ENCODE data around the gene RNF145. TPM values are rescaled to one million over a fixed set of nuclear protein-coding genes. Genes with fewer than 3 reads are reported as not detected.
"Not testable (repeated sequence)": the region's sequence is repeated elsewhere in the genome, so short reads cannot be mapped to it uniquely, and the experiment has no call there.

The RNF145 gene
- total and polyA plus RNA-seq, 2 donors (not counting 1 experiment from before 2014, with no cell fraction given): 24.5 to 57.2 TPM

DNA sequence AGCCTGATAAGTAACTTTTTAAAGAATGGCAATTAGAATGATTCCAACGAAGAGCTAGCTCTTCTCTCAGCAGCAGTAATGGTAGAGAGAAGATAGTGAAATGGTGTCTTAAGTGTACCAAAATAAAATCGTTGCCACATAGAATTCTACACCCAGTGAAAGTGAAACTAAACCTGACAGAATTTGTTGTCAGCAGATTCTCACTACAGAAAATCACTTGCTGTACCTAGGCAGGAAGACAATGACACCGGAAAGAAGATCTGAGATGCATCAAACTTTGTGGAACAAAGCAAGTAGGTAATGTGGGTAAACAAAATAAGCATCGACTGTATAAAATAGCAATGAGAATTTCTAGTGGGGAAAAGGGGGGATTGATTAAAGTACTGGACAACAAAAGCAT, 88.9 kb downstream of the RNF145 start:
- 9% methylated on average over 2 of the region's 4 CpGs for WGBS (ENCODE audit: insufficient coverage)
- H4K20me1 ChIP-seq (ENCODE audit: control insufficient read depth, insufficient read depth, low read length, poor library complexity, severe bottlenecking): no peaks in the 10 kb centered on the region
- intact Hi-C loops (cut with micrococcal nuclease): no loop called here
- ChIA-PET CTCF (interaction anchor here (1.4 kb wide), 1 partner anchor 425 kb away, joined by 5 read pairs; no protein-coding TSS in a partner anchor), POLR2A (interaction anchor here (0.6 kb wide), 1 partner anchor 64 kb away, joined by 7 read pairs; no protein-coding TSS in a partner anchor)
- H2AFZ ChIP-seq (ENCODE audit: insufficient read depth, low read depth, low read length, poor library complexity, severe bottlenecking): peak overlapping the region; percentile 63
- H3K9ac ChIP-seq (ENCODE audit: low read length): no peak overlapping the region
- H3K27me3 ChIP-seq (replicated peaks in 1 of 4; ENCODE audit: control extremely low read depth in 1 of 4, control insufficient read depth in 3 of 4, insufficient read depth in 4 of 4, low read length in 3 of 4): no peaks in the 10 kb centered on the region
- H3K36me3 ChIP-seq (replicated peaks in 1 of 2; ENCODE audit: control extremely low read depth in 1 of 2, control insufficient read depth in 1 of 2, extremely low read depth in 1 of 2, insufficient read depth in 2 of 2, low read length in 1 of 2): no peaks in the 10 kb centered on the region
- H3K79me2 ChIP-seq (ENCODE audit: control insufficient read depth, insufficient read depth, low read length): no peaks in the 10 kb centered on the region
- Mint-ChIP-seq H3K4me3 (peak overlapping the region; percentile 57), H3K27me3 (no peaks in the 10 kb centered on the region), H3K4me1 (peaks cover 12% of the 10 kb centered on the region), H3K27ac (peak overlapping the region; percentile 60), H3K9me3 (ENCODE audit: insufficient read depth) (peaks cover under 1% of the 10 kb centered on the region)
- peak overlapping the region in 1 of 5 experiments; percentile 3 for H3K4me3 ChIP-seq (ENCODE audit: control extremely low read depth in 1 of 5, extremely low read depth in 1 of 5, insufficient read depth in 1 of 5, low read depth in 2 of 5, low read length in 4 of 5)
- DNase-seq (peak; percentile 19), ATAC-seq (ENCODE audit: low read depth) (peak; percentile 39)
- peaks cover 0 to 10% of the 10 kb centered on the region in 2 donors for H3K4me1 ChIP-seq (ENCODE audit: control insufficient read depth in 2 of 2, insufficient read depth in 2 of 2, low read length in 2 of 2)
- peak overlapping the region in 1 of 2 donors; percentile 8 for H3K27ac ChIP-seq (ENCODE audit: low read length in 2 of 2)
- H3K4me2 ChIP-seq (replicated peaks; ENCODE audit: low read depth, low read length, poor library complexity, severe bottlenecking): peak overlapping the region; percentile 37
- TF ChIP-seq, protein P1, sequence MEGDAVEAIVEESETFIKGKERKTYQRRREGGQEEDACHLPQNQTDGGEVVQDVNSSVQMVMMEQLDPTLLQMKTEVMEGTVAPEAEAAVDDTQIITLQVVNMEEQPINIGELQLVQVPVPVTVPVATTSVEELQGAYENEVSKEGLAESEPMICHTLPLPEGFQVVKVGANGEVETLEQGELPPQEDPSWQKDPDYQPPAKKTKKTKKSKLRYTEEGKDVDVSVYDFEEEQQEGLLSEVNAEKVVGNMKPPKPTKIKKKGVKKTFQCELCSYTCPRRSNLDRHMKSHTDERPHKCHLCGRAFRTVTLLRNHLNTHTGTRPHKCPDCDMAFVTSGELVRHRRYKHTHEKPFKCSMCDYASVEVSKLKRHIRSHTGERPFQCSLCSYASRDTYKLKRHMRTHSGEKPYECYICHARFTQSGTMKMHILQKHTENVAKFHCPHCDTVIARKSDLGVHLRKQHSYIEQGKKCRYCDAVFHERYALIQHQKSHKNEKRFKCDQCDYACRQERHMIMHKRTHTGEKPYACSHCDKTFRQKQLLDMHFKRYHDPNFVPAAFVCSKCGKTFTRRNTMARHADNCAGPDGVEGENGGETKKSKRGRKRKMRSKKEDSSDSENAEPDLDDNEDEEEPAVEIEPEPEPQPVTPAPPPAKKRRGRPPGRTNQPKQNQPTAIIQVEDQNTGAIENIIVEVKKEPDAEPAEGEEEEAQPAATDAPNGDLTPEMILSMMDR (IDR thresholded peaks at IDR 0.05): no peak
- TF ChIP-seq EZH2 (IDR thresholded peaks at IDR 0.05; ENCODE audit: borderline replicate concordance, insufficient read depth, low read depth, low read length, poor library complexity, severe bottlenecking): no peak
- H3K9me3 ChIP-seq (ENCODE audit: control extremely low read depth in 1 of 3, control insufficient read depth in 2 of 3, insufficient read depth in 1 of 3, low read length in 2 of 3): peaks cover 0 to 3% (median under 1%) of the 10 kb centered on the region in 3 donors

DNA sequence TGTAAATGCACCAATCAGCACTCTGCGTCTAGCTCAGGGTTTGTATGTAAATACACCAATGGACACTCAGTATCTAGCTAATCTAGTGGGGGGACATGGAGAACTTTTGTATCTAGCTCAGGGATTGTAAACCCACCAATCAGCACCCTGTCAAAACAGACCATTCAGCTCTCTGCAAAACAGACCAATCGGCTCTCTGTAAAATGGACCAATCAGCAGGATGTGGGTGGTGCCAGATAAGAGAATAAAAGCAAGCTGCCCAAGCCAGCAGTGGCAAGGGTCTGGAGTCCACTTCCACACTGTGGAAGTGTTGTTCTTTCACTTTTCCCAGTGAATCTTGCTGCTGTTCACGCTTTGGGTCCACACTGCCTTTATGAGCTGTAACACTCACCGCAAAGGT, 89.5 kb downstream of the RNF145 start:
- H3K27ac ChIP-seq (ENCODE audit: low read length in 2 of 2); H4K20me1 ChIP-seq (ENCODE audit: control insufficient read depth, insufficient read depth, low read length, poor library complexity, severe bottlenecking); intact Hi-C loops (cut with micrococcal nuclease); ATAC-seq (ENCODE audit: low read depth); H3K9ac ChIP-seq (ENCODE audit: low read length); H3K36me3 ChIP-seq (replicated peaks in 1 of 2; ENCODE audit: control extremely low read depth in 1 of 2, control insufficient read depth in 1 of 2, extremely low read depth in 1 of 2, insufficient read depth in 2 of 2, low read length in 1 of 2); H3K27me3 Mint-ChIP-seq; H3K79me2 ChIP-seq (ENCODE audit: control insufficient read depth, insufficient read depth, low read length); H3K4me3 ChIP-seq (ENCODE audit: control extremely low read depth in 1 of 5, extremely low read depth in 1 of 5, insufficient read depth in 1 of 5, low read depth in 2 of 5, low read length in 4 of 5); H3K4me2 ChIP-seq (replicated peaks; ENCODE audit: low read depth, low read length, poor library complexity, severe bottlenecking); H3K27me3 ChIP-seq (replicated peaks in 1 of 4; ENCODE audit: control extremely low read depth in 1 of 4, control insufficient read depth in 3 of 4, insufficient read depth in 4 of 4, low read length in 3 of 4); H3K9me3 ChIP-seq (ENCODE audit: control extremely low read depth in 1 of 3, control insufficient read depth in 2 of 3, insufficient read depth in 1 of 3, low read length in 2 of 3); DNase-seq; H3K9me3 Mint-ChIP-seq (ENCODE audit: insufficient read depth); H3K27ac Mint-ChIP-seq: not testable (repeated sequence)
- Histone ChIP-seq H3K4me1 (ENCODE audit: control insufficient read depth in 2 of 2, insufficient read depth in 2 of 2, low read length in 2 of 2) (peaks cover 0 to 10% of the 10 kb centered on the region in 2 donors), H2AFZ (ENCODE audit: insufficient read depth, low read depth, low read length, poor library complexity, severe bottlenecking) (peak overlapping the region; percentile 63)
- peak overlapping the region; percentile 57 for H3K4me3 Mint-ChIP-seq
- 83% methylated on average over 3 of the region's 4 CpGs for WGBS (ENCODE audit: insufficient coverage)
- CTCF ChIA-PET: interaction anchor here (1.4 to 2.1 kb wide), 2 partner anchors 13 to 425 kb away, joined by 5 to 11 read pairs; no protein-coding TSS in a partner anchor
- H3K4me1 Mint-ChIP-seq: peaks cover 12% of the 10 kb centered on the region
- POLR2A ChIA-PET: interaction anchor here (0.6 kb wide), 1 partner anchor 63 kb away, joined by 7 read pairs; no protein-coding TSS in a partner anchor

DNA sequence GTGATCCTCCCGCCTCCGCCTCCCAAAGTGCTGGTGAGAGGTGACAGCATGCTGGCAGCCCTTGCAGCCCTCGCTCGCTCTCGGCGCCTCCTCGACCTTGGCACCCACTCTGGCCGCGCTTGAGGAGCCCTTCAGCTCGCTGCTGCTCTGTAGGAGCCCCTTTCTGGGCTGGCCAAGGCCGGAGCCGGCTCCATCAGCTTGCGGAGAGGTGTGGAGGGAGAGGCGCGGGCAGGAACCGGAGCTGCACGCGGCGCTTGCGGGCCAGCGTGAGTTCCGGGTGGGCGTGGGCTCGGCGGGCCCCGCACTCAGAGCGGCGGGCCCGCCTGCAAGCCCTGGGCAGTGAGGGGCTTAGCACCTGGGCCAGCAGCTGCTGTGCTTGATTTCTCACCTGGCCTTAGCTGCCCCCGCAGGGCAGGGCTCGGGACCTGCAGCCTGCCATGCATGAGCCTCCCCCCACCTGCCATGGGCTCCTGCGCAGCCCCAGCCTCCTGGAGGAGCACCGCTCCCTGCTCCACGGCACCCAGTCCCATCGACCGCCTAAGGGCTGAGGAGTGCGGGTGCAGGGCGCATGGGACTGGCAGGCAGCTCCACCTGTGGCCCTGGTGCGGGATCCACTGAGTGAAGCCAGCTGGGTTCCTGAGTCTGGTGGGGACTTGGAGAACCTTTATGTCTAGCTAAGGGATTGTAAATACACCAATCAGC, 90.2 kb downstream of the RNF145 start:
- H3K4me2 ChIP-seq (replicated peaks; ENCODE audit: low read depth, low read length, poor library complexity, severe bottlenecking); H3K27me3 Mint-ChIP-seq; H3K4me3 ChIP-seq (ENCODE audit: control extremely low read depth in 1 of 5, extremely low read depth in 1 of 5, insufficient read depth in 1 of 5, low read depth in 2 of 5, low read length in 4 of 5); H3K4me3 Mint-ChIP-seq; H3K9me3 Mint-ChIP-seq (ENCODE audit: insufficient read depth); ATAC-seq (ENCODE audit: low read depth); DNase-seq; H3K27ac ChIP-seq (ENCODE audit: low read length in 2 of 2); H3K27ac Mint-ChIP-seq; H3K27me3 ChIP-seq (replicated peaks in 1 of 4; ENCODE audit: control extremely low read depth in 1 of 4, control insufficient read depth in 3 of 4, insufficient read depth in 4 of 4, low read length in 3 of 4); H3K9ac ChIP-seq (ENCODE audit: low read length); intact Hi-C loops (cut with micrococcal nuclease); POLR2A ChIA-PET; H3K9me3 ChIP-seq (ENCODE audit: control extremely low read depth in 1 of 3, control insufficient read depth in 2 of 3, insufficient read depth in 1 of 3, low read length in 2 of 3); H3K79me2 ChIP-seq (ENCODE audit: control insufficient read depth, insufficient read depth, low read length); H2AFZ ChIP-seq (ENCODE audit: insufficient read depth, low read depth, low read length, poor library complexity, severe bottlenecking); H3K36me3 ChIP-seq (replicated peaks in 1 of 2; ENCODE audit: control extremely low read depth in 1 of 2, control insufficient read depth in 1 of 2, extremely low read depth in 1 of 2, insufficient read depth in 2 of 2, low read length in 1 of 2); H4K20me1 ChIP-seq (ENCODE audit: control insufficient read depth, insufficient read depth, low read length, poor library complexity, severe bottlenecking): not testable (repeated sequence)
- peaks cover 12% of the 10 kb centered on the region for H3K4me1 Mint-ChIP-seq
- CTCF ChIA-PET: interaction anchor here (1.4 to 2.1 kb wide), 3 partner anchors 12 to 1044 kb away, joined by 3 to 11 read pairs (median 5); no protein-coding TSS in a partner anchor
- 96% methylated on average over 34 of the region's 39 CpGs for WGBS (ENCODE audit: insufficient coverage)
- peaks cover 0 to 10% of the 10 kb centered on the region in 2 donors for H3K4me1 ChIP-seq (ENCODE audit: control insufficient read depth in 2 of 2, insufficient read depth in 2 of 2, low read length in 2 of 2)
